Measurements from ENCODE around the gene PRKAG2. TPM values are rescaled to one million over a fixed set of nuclear protein-coding genes. Genes with fewer than 3 reads are reported as not detected.

Gene PRKAG2
- total RNA-seq, 3 donors from 2014 or later: 42.4 to 48.5 (median 46.6) TPM

GRCh38 chr7:151671514-151671913, 205.4 kb downstream of the PRKAG2 start:
- ATAC-seq: no peak

GRCh38 chr7:151669762-151670161, 207.2 kb downstream of the PRKAG2 start:
- Histone ChIP-seq H3K36me3 (ENCODE audit: low read depth) (no peaks in the 10 kb centered on the region), H3K4me3 (no peak overlapping the region), H3K9me3 (no peaks in the 10 kb centered on the region), H3K4me1 (ENCODE audit: low read depth) (no peaks in the 10 kb centered on the region)
- ATAC-seq: no peak
- TF ChIP-seq, protein P1, sequence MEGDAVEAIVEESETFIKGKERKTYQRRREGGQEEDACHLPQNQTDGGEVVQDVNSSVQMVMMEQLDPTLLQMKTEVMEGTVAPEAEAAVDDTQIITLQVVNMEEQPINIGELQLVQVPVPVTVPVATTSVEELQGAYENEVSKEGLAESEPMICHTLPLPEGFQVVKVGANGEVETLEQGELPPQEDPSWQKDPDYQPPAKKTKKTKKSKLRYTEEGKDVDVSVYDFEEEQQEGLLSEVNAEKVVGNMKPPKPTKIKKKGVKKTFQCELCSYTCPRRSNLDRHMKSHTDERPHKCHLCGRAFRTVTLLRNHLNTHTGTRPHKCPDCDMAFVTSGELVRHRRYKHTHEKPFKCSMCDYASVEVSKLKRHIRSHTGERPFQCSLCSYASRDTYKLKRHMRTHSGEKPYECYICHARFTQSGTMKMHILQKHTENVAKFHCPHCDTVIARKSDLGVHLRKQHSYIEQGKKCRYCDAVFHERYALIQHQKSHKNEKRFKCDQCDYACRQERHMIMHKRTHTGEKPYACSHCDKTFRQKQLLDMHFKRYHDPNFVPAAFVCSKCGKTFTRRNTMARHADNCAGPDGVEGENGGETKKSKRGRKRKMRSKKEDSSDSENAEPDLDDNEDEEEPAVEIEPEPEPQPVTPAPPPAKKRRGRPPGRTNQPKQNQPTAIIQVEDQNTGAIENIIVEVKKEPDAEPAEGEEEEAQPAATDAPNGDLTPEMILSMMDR (IDR thresholded peaks at IDR 0.05): no peak
- DNase-seq: no peak
- intact Hi-C loops (cut with DNase I, micrococcal nuclease): no loop called here

More at GRCh38 chr7:151671514-151671913, 205.4 kb downstream of the PRKAG2 start:
- H3K4me1 ChIP-seq (ENCODE audit: low read depth): no peaks in the 10 kb centered on the region
- DNase-seq: no peak
- no peaks in the 10 kb centered on the region for H3K9me3 ChIP-seq
- TF ChIP-seq, protein P1 (IDR thresholded peaks at IDR 0.05): no peak
- intact Hi-C loops (cut with DNase I, micrococcal nuclease): no loop called here
- no peak overlapping the region for H3K4me3 ChIP-seq
- H3K36me3 ChIP-seq (ENCODE audit: low read depth): no peaks in the 10 kb centered on the region

DNA sequence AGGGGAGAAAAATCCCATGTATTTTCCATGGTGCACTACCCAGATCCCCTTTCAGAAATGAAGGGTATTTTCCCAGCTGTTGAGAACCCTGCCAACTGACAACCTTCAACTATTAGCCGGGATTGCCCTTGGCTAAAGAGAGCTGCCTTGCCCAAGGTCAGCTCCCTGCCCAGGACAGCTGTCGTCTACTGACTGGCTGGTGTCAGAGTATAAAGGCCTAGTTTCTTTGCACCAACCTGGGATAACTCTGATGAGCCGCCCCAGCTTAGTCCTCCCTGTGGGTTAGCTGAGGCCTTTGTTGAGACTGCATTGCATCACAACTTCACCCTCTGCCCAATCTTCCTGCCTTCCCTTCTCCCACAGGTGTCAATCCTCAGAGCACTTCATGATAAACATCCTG, 210.0 kb downstream of the PRKAG2 start:
- DNase-seq (no peak), ATAC-seq (no peak)
- Histone ChIP-seq H3K4me1 (ENCODE audit: low read depth) (no peaks in the 10 kb centered on the region), H3K9me3 (no peaks in the 10 kb centered on the region), H3K36me3 (ENCODE audit: low read depth) (no peaks in the 10 kb centered on the region), H3K4me3 (no peak overlapping the region)
- TF ChIP-seq, protein P1 (IDR thresholded peaks at IDR 0.05): no peak
- intact Hi-C loops (cut with DNase I, micrococcal nuclease): no loop called here

- H3K36me3 ChIP-seq (ENCODE audit: low read depth): no peaks in the 10 kb centered on the region
- ATAC-seq: peak; percentile 31
- H3K4me3 ChIP-seq: no peak overlapping the region
- TF ChIP-seq, protein P1 (IDR thresholded peaks at IDR 0.05): no peak
- intact Hi-C loops (cut with DNase I, micrococcal nuclease): no loop called here
- H3K9me3 ChIP-seq: no peaks in the 10 kb centered on the region
- no peak for DNase-seq
- no peaks in the 10 kb centered on the region for H3K4me1 ChIP-seq (ENCODE audit: low read depth)
Measured at GRCh38 chr7:151665368-151665767, 211.5 kb downstream of the PRKAG2 start.

DNA sequence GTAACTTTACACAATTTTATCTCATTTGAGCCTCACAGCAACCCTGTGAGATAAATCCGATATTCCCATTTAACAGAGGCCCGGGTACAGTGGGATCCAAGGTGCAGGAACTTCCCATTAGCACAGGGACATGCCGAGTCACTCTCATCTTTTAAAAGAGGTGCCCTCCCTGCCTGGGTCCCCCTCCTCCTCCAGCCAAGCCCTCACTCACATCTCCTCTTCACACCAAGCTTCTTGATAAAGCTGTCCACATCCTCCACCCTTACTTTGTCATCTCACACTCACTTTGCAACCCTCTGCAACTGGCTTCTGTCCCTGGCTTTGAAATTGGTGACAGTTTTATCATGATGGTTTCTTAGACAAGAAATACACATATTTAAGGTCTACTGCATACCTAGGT, 212.6 kb downstream of the PRKAG2 start:
- TF ChIP-seq, protein P1 (IDR thresholded peaks at IDR 0.05): no peak
- no peaks in the 10 kb centered on the region for H3K9me3 ChIP-seq
- no peak overlapping the region for H3K4me3 ChIP-seq
- no peak for ATAC-seq
- no peak for DNase-seq
- no peaks in the 10 kb centered on the region for H3K4me1 ChIP-seq (ENCODE audit: low read depth)
- H3K36me3 ChIP-seq (ENCODE audit: low read depth): no peaks in the 10 kb centered on the region
- intact Hi-C loops (cut with DNase I, micrococcal nuclease): no loop called here

All from mucosa of descending colon (tissue), 3 donors.